NCI-H2196 treated with DMSO at 0.1 percent for 48 hours (cell line): ENCODE data around the gene AHSG.

Experiments
- DNase-seq: peaks from one replicate; lab custom pipeline; 2025; ENCODE audit not compliant: unreplicated experiment; lab: John Stamatoyannopoulos, UW

The AHSG gene

GRCh38 chr3:186639778-186640472 is 27.1 kb downstream of the AHSG start, which contains the start of gene FETUB:
Gene FETUB, plus strand, starts transcription at chr3:186640399. Its CDS starts 62 bp downstream, at chr3:186640461.
- DNase-seq = no peak

DNA sequence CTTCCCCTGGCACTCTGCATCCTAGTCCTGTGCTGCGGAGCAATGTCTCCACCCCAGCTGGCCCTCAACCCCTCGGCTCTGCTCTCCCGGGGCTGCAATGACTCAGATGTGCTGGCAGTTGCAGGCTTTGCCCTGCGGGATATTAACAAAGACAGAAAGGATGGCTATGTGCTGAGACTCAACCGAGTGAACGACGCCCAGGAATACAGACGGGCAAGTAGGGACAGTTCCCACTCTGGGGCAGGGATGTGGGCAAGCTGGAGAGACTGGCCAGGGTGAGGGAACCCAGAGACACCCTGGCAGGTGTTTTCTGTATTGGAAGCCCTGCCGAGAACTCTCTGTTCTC is 27.6 kb downstream of the AHSG start:
- DNase-seq = no peak

GRCh38 chr3:186640929-186641328 is 28.1 kb downstream of the AHSG start:
- DNase-seq = no peak

DNA sequence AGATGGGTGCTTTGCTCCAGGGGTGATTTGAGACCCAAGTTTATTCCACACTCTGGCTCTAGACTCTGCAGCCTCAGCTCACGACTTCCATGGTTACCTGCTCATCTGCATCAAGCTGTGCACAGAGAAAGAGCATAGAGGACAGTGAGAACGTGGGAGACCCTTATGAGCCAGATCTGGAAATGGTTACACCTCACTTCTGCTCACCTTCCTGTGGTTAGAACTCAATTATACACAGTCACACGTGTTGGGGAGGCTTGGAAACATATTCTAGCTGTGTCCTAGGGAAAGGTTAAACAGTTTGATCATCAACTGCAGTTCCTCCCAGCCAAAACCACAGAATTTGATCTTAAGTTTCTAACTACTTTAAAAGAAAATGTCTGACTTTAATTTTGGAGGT is 29.2 kb downstream of the AHSG start:
- DNase-seq = no peak

- no peak for DNase-seq
These were observed 30.6 kb downstream of the AHSG start for GRCh38 chr3:186643493-186643892.

DNA sequence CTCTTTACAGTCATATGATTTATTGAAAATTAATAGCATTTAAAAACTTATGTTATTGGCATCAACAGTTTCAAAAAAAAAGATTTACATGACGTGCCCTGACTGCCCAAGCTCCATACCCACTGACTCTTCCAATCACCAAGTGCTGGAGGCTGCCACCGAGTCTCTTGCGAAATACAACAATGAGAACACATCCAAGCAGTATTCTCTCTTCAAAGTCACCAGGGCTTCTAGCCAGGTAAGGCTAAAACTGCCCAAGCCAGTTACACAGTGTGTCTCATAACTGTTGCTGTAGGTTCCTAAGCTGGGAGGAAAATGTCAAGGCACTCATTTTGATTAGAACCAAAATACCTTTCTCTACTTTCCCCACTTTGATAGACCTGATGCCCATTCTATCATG is 31.8 kb downstream of the AHSG start:
- DNase-seq = no peak

GRCh38 chr3:186646106-186646505 is 33.2 kb downstream of the AHSG start:
- DNase-seq = no peak

DNA sequence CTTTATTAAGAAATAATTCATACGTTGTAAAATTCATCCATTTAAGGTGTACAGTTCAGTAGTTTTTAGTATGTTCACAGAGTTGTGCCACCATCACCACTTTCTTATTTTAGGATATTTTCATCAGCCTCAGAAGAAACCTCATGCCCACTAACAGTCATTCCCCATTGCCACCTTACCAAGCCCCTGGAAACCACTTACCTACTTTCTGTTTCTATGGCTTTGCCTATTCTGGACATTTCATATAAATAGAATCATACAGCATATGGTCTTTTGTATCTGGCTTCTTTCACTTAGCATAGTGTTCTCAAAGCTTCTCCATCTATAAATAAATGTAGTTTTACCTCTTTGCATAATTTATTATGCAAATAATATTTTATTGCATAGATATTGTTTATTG is 34.0 kb downstream of the AHSG start:
- DNase-seq = no peak

- no peak for DNase-seq
These were observed 36.0 kb downstream of the AHSG start for GRCh38 chr3:186648851-186649250.

GRCh38 chr3:186651678-186652215 is 38.9 kb downstream of the AHSG start:
- no peak for DNase-seq

DNA sequence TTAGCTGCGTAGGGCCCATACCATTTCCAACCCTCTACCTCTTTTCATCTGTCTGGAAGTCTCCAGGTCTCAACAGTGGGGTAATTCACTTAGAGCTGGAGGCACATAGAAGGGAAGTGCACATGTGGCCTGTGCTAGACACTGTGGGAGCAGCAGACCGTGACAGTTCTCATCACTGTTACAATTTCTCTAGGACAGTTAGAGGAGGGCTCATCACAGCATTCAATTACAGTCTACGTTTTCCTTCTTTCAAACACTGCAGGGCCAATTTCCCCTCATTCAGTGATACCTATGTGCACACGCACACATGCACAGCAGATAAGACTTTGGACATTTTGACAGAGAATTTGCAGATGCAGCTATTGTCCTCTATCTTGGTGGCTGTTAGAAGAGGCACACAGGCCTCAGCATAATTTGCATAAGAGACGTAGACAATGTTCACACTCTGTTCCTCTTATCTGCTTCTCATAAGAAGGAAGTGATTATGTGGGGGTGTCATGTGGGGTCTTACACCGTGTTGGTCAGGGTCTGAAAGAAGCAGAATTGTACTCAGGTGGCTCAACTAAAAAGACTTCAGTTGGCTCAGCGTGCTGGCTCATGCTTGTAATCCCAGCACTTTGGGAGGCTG is 40.3 kb downstream of the AHSG start:
- no peak for DNase-seq

DNA sequence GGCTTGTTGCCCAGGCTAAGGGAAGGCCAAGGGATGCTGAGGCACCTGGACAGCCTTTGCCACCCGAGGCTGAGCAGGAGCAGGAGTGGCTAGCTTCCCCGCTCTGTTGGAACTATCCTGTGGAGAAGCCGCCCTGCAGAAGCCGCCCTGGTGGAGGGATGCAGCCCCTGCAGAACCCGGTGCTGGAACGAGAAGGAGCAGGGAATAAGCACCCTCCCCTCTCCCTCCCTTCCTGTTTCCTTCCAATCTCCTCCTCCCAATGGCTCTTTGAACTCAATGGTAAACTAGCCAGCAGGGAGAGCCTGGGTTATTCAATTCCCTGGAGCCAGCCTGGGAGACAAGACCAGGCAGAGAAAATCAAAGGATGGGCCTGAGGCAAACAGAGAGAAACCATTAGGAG is 41.1 kb downstream of the AHSG start:
- DNase-seq = no peak

DNA sequence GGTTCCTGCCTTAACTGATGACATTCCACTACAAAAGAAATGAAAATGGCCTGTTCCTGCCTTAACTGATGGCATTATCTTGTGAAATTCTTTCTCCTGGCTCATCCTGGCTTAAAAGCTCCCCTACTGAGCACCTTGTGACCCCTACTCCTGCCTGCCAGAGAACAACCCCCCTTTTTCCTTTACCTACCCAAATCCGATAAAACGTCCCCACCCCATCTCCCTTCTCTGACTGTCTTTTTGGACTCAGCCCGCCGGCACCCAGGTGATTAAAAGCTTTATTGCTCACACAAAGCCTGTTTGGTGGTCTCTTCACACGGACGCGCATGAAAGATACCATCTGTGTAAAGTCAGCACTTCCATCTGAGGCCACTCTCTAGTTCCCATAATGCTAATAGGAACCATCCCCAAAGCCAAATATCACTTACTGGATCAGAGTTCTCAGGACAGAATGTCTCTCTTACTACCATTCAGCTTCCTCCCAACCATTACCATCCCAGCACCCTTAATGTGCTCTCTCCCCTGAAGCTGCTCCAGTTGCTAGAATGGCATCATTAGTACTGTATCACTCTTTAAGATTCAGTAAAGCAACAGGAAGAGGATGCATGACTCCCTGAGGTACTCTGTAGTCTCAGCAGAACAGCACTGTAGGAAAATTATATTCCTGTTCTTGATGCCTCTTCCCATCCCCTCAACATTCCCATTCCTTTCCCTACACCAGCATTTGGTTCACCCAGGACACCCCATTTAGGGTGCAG is 50.7 kb downstream of the AHSG start:
- no peak for DNase-seq

DNA sequence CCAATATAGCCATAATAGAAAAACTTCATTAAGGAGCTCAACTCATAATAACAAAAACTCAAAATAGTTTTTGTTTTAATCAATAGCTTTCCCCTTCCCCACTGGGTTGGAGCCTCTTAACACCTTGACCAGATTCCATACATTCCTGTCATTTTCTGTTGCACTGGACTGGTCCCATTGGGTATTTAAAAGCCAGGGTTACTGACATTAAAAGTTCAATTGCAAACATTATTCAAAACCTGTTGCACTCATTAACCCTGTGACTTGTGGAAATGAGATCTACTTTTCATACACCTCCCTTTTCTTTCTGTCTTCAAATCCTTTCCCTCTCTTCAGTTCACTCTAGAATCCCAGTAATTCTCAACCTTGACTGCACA is 51.2 kb downstream of the AHSG start:
- no peak for DNase-seq

GRCh38 chr3:186664506-186664905 is 51.6 kb downstream of the AHSG start:
- no peak for DNase-seq

DNA sequence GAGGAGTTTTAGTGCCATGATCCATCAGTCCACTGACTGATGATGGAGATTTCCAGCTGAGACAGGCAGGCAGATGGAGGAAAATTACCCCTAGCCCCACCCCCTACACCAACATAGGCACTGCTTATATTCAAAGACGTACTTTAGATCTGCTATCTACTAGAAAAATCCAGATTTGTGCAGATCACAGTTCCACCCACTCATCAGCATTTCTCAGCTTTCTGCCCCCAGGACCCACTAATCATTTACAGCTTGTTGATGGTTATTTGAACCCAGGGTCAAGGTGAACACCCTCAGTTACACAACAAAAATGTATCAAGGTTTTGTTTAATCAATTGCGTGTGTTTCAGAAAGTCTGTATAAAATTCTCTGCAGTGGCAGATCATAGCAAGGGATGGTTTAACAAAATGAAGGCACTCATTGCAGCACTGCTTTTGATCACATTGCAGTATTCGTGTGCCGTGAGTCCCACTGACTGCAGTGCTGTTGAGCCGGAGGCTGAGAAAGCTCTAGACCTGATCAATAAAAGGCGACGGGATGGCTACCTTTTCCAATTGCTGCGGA is 52.8 kb downstream of the AHSG start, which contains the start of gene HRG:
HRG (plus strand) TSS at position 390 of the 564 bp plus-strand sequence; CDS start at position 408, 18 bp downstream.
- DNase-seq = no peak

DNA sequence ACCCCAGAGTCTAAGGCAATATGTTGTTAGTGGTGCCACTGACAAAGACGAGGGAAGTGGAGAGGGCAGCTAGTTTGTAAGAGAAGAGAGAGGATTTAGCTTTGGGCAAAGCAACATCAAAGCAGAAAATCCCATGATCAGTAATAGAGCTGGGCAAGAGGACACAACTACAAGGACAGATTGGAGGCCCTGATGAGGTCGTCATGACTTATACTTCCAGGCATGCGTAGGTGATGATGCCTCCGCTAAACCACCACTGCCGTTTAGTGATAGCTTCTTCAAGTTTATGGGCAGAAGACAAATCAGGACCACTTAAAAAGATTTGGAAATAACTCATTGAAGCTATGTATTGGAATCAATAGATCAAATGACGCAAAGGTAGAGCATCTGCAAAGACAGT is 55.6 kb downstream of the AHSG start:
- no peak for DNase-seq

DNA sequence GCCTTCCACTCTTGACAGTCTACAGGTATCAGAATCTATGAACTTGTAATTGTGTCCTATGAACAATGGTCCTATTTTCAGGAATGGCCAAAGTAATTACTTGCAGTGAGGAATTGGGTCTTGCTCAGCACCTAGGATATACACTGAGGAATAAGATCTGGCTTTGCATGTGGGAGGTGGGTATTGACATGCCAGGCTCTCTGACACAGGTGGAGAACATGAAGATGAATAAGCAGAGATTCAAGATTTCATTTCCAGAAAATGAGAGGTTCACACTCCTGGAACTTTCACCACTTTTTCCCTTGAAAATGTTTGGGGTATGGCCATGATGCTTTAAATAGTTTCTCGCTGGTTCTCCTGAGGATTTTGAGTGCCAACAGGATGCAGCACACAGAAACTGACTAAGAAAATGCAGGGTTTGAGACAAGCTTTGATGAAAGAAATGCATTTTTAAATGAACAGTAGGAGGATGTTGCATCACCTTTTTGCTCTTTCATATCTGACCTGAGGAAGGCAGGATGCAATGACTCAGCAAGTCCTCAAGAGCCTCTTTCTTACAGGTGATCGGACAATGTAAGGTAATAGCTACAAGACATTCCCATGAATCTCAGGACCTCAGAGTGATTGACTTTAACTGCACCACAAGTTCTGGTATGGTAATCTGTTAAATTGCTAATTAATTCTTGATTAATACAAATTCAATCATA is 56.7 kb downstream of the AHSG start:
- DNase-seq = no peak

- no peak for DNase-seq
These were observed 57.3 kb downstream of the AHSG start for GRCh38 chr3:186670155-186670554.
